Pulmonary artery endothelial cell (primary cell): ENCODE results near the gene ZBTB48. TPM values are rescaled to one million over a fixed set of nuclear protein-coding genes. Genes with fewer than 3 reads are reported as not detected.

Experiments used
- DNase-seq: peaks from one replicate; pipeline ENCODE4 v3.0.0-alpha.2; 2011; ENCODE audit warnings: low read depth, low spot score
- total RNA-seq: library from RNA; depleted of rRNA; stranded (reverse); fragments of >200 nt; gene quantifications from 2 replicates; pipeline ENCODE4 v1.2.3, GENCODE V29; 2014

The ZBTB48 gene
- total RNA-seq, 1 donor from 2014 or later = 14.0 TPM

GRCh38 chr1:6572653-6573383 is 7.0 kb upstream of the ZBTB48 start:
- no peak for DNase-seq

- no peak for DNase-seq
These were observed 5.7 kb upstream of the ZBTB48 start for GRCh38 chr1:6574025-6574620.

GRCh38 chr1:6574818-6575217 is 5.0 kb upstream of the ZBTB48 start:
- no peak for DNase-seq

GRCh38 chr1:6577831-6578525 is 1.8 kb upstream of the ZBTB48 start:
- DNase-seq = no peak

GRCh38 chr1:6578624-6579373 is 995 bp upstream of the ZBTB48 start:
- no peak for DNase-seq

GRCh38 chr1:6580119-6580592 is 362 bp downstream of the ZBTB48 start:
- DNase-seq = no peak

- no peak for DNase-seq
These were observed 1.0 kb downstream of the ZBTB48 start for GRCh38 chr1:6580593-6581409.

- no peak for DNase-seq
These were observed 1.9 kb downstream of the ZBTB48 start for GRCh38 chr1:6581561-6582305.

- DNase-seq = no peak
These were observed 2.6 kb downstream of the ZBTB48 start for GRCh38 chr1:6582370-6582769.

- no peak for DNase-seq
These were observed 4.6 kb downstream of the ZBTB48 start for GRCh38 chr1:6584126-6585080.

GRCh38 chr1:6585081-6585722 is 5.4 kb downstream of the ZBTB48 start:
- DNase-seq = no peak

GRCh38 chr1:6585841-6586240 is 6.0 kb downstream of the ZBTB48 start:
- DNase-seq = no peak

- DNase-seq = no peak
These were observed 6.6 kb downstream of the ZBTB48 start for GRCh38 chr1:6586404-6586816.

- no peak for DNase-seq
These were observed 7.6 kb downstream of the ZBTB48 start for GRCh38 chr1:6587261-6588005.

GRCh38 chr1:6588128-6588892 is 8.5 kb downstream of the ZBTB48 start:
- DNase-seq = no peak

- no peak for DNase-seq
These were observed 9.2 kb downstream of the ZBTB48 start for GRCh38 chr1:6588893-6589520.

- no peak for DNase-seq
These were observed 10.3 kb downstream of the ZBTB48 start for GRCh38 chr1:6590046-6590445.
